Measurements from ENCODE around the gene SH3PXD2A.

DNA sequence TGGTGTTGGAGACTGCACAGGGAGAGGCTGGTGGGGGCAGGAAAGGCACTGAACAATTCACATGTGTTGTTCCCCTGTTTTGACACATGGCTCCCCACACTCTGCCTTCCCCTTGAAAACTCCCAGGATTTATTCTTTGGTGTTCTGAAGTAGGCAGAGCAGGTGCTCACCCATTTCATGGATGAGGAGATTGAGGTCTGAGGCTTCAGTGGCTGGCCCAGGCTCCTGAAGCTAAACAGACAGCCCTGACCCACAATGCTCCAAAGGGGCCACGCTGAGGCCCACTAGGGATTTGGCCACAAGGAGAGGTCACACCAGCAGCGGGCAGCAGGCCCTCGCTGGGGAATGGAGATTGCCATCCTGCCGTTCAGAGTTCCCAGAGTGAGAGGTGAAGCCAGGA is 157.6 kb downstream of the SH3PXD2A start:
- TF ChIP-seq, protein P1, sequence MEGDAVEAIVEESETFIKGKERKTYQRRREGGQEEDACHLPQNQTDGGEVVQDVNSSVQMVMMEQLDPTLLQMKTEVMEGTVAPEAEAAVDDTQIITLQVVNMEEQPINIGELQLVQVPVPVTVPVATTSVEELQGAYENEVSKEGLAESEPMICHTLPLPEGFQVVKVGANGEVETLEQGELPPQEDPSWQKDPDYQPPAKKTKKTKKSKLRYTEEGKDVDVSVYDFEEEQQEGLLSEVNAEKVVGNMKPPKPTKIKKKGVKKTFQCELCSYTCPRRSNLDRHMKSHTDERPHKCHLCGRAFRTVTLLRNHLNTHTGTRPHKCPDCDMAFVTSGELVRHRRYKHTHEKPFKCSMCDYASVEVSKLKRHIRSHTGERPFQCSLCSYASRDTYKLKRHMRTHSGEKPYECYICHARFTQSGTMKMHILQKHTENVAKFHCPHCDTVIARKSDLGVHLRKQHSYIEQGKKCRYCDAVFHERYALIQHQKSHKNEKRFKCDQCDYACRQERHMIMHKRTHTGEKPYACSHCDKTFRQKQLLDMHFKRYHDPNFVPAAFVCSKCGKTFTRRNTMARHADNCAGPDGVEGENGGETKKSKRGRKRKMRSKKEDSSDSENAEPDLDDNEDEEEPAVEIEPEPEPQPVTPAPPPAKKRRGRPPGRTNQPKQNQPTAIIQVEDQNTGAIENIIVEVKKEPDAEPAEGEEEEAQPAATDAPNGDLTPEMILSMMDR (conservative IDR thresholded peaks at IDR 0.05 in 1 of 2, IDR thresholded peaks at IDR 0.05 in 1 of 2; ENCODE audit: extremely low read depth in 1 of 2, insufficient read depth in 1 of 2, low read depth in 1 of 2, low read length in 2 of 2), result no peak
- TF ChIP-seq EZH2 (IDR thresholded peaks at IDR 0.05; ENCODE audit: borderline replicate concordance, low read length), result no peak

Measured in mammary epithelial cell (primary cell).